KOPT-K1 (cell line): ENCODE measurements around the gene ABHD8.

Experiments used
- H3K27ac ChIP-seq: fragments of 200-600 bp; sonication (generic); 2 replicates; pipeline ENCODE4 v1.5.1; 2016; ENCODE audit warnings: antibody characterized with exemption, mild to moderate bottlenecking, low read depth, low read length; ENCODE audit not compliant: poor library complexity, severe bottlenecking
- H3K36me3 ChIP-seq: fragments of 200-600 bp; sonication (generic); 2 replicates; pipeline ENCODE4 v1.5.1; 2017; ENCODE audit warnings: antibody characterized with exemption, mild to moderate bottlenecking, low read length, moderate library complexity; ENCODE audit not compliant: insufficient read depth
- H3K9me3 ChIP-seq: fragments of 200-600 bp; sonication (generic); 2 replicates; pipeline ENCODE4 v1.5.1; 2017; ENCODE audit warnings: antibody characterized with exemption, low read length, mild to moderate bottlenecking; ENCODE audit not compliant: insufficient read depth, poor library complexity, severe bottlenecking

ABHD8 gene, protein sequence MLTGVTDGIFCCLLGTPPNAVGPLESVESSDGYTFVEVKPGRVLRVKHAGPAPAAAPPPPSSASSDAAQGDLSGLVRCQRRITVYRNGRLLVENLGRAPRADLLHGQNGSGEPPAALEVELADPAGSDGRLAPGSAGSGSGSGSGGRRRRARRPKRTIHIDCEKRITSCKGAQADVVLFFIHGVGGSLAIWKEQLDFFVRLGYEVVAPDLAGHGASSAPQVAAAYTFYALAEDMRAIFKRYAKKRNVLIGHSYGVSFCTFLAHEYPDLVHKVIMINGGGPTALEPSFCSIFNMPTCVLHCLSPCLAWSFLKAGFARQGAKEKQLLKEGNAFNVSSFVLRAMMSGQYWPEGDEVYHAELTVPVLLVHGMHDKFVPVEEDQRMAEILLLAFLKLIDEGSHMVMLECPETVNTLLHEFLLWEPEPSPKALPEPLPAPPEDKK

DNA sequence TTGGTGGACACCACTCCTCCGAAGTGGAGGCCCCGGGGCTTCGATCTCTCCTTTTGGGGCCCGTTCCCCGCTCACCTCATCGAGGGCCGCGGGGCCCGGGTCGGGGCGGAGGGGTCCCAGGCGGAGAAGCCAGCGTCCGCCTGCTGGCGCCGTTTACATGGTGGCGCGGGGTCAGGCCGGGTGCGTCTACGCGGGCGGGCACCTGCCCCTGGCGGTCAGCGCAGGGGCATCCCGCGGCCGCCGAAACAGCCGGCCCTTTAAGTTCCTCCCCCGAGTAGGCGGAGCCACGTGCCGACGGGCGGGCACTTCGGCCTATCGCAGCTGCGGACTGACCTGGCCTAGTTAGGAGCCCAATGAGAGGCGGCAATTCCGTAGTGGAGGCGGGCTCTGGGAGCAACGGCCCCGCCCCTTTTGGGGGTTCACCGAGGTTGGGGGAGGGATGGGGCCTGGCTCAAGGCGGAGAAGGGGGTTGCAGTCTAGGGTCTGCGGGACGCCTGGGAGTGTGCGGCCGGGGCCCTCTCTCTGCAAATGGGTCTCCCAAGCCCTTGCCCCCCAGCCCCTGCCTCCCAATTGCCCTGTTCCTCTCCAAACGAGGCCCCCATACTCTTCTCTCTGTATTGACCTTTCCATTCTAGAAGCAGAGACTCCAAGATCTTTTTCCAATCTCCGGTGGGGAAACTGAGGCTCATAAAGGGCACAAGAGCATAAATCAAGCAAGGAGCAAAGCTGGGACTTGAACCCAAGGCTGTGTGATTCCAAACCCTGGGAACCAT is at the start of gene ABHD8:
Gene ABHD8, minus strand, starts transcription at position 259 of the 773 bp plus-strand sequence. CDS start 1,809 bp downstream, outside the sequence.
- Histone ChIP-seq H3K27ac (peak within 1 kb of the TSS; percentile 49), H3K36me3 (peaks cover 10% of the 10 kb centered on the region), H3K9me3 (peaks cover 4% of the 10 kb centered on the region)

DNA sequence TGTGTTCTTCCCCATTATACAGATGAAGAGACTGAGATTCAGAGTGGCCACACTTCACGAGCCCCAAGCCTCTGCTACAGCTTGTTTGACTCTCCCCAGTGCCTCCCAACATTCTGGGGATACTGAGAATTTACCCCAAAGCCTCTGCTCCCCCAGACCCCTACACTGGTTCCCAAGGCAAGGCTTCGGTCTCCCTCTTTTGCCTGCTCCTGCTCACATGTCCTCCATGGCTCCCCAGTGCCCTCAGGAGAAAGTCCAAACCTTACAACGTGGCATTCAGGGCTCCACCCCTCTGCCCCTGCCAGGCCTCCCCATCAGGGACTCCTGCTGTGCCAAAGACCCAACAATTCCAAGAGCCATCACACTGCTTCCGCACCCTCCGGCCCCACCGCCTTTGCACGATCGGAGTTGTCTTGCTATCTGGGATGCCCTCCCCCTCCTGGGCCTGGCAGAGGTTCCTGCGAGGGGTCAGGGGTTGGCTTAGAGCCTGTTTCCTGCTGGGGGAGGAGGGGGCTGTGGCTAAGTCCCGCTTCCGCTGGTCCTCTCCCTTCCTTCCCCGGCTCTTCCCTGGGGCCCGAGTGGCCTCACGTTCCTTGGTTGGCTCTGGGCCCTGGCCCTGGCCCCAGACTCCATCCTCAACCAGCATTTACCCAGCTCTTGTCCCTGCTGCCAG is 49.5 kb upstream of the ABHD8 start:
- Histone ChIP-seq H3K9me3 (no peaks in the 10 kb centered on the region), H3K36me3 (no peaks in the 10 kb centered on the region), H3K27ac (no peak overlapping the region)

DNA sequence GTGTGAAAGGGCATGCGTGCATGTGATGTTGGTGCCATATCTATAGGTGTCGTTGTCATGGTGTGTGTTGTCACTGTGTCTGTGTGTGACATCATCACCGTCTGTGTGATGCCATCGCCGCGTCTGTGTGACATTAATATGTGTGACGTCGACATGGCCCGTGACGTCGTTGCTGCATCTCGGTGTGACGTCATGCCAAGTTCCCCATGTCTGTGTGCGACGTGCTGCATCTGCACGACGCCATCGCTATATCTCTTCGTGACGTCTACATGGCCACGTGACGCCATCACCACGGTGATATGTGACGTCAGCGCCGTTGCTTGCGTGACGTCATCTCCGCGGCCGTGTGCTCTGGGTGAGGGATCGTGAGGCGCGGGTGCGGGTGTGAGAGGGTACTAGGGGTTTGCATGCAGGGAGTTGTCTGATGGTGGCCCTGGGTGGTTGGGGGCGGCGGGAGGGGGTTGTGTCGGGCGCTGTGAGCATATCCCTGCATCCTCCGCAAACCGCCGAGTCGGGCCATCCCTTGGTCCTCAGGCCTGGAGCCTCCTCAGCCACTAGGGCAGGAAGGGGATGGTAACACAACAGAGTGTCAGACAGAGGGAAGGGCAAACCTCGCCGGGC is 48.7 kb upstream of the ABHD8 start:
- no peak overlapping the region for H3K27ac ChIP-seq

DNA sequence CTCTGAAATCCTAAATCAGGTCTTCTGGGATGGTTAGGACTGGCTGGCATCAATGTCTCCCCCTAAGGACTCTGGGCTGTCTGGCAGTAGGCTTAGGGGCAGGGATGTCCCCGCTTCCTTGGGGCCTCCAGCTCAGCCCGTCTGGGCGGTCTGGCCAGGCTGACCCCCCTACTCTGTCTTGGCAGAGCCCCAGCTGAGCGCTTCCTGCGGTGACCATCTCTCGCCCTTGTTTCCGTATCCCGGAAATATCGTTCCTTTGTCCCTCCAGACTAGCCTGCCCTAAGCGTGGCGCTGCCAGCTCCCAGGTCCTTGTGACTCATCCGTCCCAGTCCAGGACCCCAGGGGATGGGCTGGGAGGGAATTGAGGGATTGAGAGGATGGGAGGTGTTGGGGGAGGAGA is 45.5 kb upstream of the ABHD8 start:
- 0 out of 2 replicates have a peak, but pooled peaks cover 5% of the 10 kb centered on the region for H3K36me3 ChIP-seq
- no peak overlapping the region for H3K27ac ChIP-seq
- H3K9me3 ChIP-seq, result no peaks in the 10 kb centered on the region

More for the DNA sequence above, 48.7 kb upstream of the ABHD8 start:
- Histone ChIP-seq H3K9me3 (no peaks in the 10 kb centered on the region), H3K36me3 (no peaks in the 10 kb centered on the region)

DNA sequence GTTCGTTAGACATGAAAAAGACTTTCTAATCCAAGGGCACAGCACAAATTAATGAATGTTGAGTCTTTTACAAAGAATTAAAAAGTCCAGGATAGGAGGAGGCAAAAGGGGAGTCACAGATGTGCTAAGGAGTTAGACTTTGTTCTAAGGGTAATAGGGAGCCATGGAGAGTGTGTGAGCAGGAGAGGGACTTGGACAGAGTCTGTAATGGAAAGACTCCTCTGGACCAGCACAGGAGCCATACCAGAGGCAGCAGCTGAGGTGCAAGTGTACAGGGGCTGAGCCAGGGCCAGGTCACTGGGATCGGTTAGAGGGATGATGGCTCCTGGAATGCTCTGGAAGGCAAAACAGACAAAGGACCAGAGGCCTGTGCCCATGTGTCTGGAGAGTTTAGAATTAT is 44.7 kb upstream of the ABHD8 start:
- Histone ChIP-seq H3K9me3 (no peaks in the 10 kb centered on the region), H3K27ac (no peak overlapping the region), H3K36me3 (peaks cover 10% of the 10 kb centered on the region)

DNA sequence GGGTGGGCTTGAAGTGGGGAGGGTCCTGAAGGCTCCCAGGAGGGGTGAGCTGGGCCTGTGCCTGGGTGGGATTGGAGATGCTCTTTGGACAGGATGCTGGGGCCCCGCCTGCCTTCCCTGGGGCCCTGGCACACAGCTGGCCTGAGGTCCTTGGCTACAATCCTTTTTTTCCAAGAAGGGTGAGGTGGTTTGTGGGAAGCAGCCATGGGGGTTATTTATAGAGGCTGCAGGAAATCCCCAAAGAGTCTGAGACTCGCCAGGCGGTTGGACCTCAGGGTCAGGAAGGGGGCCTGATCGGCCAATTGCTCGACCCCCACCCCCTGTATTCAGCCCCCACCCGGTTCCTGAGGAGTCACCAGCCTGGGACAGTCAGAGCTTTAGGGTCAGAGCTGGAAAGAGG is 44.1 kb upstream of the ABHD8 start:
- Histone ChIP-seq H3K9me3 (no peaks in the 10 kb centered on the region), H3K27ac (no peak overlapping the region), H3K36me3 (peaks cover 15% of the 10 kb centered on the region)

DNA sequence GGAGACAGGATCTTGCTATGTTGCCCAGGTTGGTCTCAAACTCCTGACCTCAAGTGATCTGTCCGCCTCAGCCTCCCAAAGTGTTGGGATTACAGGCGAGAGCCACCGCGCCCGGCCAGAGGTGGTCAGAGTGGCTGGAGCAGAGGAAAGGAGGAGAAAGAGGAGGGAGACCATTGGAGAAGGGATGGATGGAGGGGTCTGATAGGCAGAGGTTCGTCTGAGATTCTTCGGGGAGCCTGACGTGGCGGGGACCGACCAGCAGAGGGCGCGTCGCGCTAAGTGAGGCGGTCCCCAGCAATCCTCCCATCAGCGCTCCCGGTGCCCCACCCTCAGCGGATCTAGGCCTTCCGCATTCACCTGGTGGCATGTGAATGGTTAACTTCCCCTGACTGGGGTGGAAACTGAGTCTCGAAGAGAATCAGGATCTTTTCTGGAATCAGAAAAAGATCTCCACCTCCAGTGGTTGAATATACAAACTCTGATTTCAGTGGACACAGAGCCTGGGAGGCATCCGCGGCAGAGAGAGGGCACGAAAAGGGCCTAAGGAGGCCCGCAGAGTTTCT is 43.0 kb upstream of the ABHD8 start:
- H3K9me3 ChIP-seq, result no peaks in the 10 kb centered on the region
- no peak overlapping the region for H3K27ac ChIP-seq

DNA sequence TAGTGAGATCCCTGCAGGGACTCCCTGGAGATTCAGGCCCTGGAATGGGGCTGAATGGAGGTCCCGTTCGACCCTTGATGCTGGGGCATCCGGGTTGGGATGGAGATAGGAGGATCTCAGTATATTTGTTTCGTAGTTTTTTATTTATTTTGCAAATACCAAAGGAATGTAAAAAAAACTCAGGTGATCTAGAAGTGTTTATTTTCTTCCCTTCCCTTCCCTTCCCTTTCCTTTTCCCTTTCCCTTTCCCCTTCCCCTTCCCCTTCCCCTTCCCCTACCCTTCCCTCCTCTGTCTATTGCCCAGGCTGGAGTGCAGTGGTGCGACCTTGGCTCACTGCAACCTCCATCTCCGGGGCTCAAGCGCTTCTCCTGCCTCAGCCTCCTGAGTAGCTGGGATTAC is 38.6 kb upstream of the ABHD8 start:
- H3K36me3 ChIP-seq, result peaks cover 35% of the 10 kb centered on the region
- no peak overlapping the region for H3K27ac ChIP-seq
- no peaks in the 10 kb centered on the region for H3K9me3 ChIP-seq

More for the DNA sequence above, 43.0 kb upstream of the ABHD8 start:
- H3K36me3 ChIP-seq, result peaks cover 27% of the 10 kb centered on the region

DNA sequence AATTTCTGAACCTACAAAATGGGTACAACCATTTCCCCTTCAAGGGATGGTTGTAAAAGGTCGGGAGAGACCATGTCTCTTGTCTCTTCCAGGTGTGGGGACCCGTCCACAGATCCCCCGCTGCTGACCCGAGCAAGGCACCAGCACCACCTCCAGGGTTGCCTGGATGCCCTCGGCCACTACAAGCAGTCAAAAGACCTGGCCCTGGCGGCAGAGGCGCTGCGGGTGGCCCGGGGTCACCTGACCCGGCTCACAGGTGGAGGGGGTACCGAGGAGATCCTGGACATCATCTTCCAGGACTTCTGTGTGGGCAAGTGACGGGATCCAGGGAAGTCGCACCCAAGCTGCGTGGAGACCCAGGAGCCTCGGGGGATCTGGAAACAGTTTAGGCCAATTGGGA is 38.2 kb upstream of the ABHD8 start:
- H3K9me3 ChIP-seq, result no peaks in the 10 kb centered on the region
- peaks cover 35% of the 10 kb centered on the region for H3K36me3 ChIP-seq
- H3K27ac ChIP-seq, result no peak overlapping the region

DNA sequence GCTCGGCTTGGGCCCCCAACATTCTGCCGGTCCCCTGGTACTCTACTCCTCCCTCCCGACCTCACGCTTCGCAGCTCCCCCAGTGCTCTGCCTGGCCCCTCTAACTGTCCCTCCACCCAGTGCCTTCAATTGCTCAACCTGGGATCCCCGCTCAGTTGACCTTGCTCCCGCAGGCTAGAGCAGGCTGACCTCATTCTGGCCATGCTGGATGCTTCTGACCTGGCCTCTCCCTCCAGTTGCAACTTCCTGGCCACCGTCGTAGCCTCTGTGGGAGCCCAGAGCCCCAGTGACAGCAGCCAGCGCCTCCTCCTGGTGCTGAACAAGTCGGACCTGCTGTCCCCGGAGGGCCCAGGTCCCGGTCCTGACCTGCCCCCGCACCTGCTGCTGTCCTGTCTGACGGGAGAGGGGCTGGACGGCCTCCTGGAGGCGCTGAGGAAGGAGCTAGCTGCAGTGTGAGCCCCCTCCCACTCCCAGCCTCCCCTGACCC is 37.7 kb upstream of the ABHD8 start:
- no peak overlapping the region for H3K27ac ChIP-seq
- H3K9me3 ChIP-seq, result no peaks in the 10 kb centered on the region

DNA sequence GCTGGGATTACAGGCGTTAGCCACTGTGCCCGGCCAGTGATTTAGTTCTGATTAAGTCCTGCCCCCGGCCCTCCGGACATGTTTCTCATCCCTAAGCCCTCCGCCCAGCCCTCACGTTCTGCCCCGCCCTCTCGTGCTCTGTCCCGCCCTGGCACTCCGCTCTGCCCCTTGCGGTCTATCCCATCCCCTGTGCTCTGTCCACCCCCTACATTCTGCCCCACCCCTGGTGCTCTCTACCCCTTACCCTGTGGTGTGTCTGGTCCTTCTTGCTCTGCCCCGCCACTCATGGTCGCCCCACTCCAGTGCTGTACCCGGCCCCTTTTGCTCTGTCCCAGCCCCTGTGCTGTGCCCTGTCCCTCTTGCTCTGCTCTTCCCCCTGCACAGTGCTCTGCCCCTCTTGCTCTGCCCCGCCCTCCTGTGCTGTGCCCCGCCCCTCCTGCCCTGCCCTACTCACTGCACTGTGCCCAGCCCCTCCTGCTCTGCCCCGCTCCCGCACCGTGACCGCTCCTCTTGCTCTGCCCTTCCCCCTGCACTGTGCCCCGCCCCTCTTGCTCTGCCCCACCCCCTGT is 37.2 kb upstream of the ABHD8 start:
- H3K27ac ChIP-seq, result no peak overlapping the region
- no peaks in the 10 kb centered on the region for H3K9me3 ChIP-seq
- H3K36me3 ChIP-seq, result peaks cover 35% of the 10 kb centered on the region

More for the DNA sequence above, 37.7 kb upstream of the ABHD8 start:
- peaks cover 35% of the 10 kb centered on the region for H3K36me3 ChIP-seq

DNA sequence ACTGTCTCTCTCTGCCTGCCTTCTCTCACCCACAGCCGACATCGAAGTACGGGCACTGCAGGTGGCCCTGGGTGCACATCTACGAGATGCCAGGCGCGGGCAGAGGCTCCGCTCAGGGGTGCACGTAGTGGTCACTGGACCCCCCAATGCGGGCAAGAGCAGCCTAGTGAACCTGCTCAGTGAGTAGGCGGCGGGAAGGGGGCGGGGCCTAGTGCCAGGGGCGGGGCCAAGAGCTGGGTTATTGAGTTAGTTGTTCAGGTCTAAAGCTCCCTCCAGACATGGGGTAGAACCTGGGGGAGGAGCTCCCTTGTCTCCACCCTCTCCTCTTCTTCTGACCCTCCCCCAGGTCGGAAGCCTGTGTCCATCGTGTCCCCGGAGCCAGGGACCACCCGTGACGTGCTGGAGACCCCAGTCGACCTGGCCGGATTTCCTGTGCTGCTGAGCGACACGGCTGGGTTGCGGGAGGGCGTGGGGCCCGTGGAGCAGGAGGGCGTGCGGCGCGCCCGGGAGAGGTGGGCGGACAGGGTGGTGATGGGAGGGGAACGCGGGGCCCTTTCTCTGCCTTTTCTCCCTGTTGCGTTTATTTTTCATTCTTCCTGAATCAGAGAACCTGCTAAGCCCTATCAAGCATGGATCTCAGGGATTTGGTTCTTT is 36.0 kb upstream of the ABHD8 start:
- H3K9me3 ChIP-seq, result no peaks in the 10 kb centered on the region
- no peak overlapping the region for H3K27ac ChIP-seq
- peaks cover 35% of the 10 kb centered on the region for H3K36me3 ChIP-seq

DNA sequence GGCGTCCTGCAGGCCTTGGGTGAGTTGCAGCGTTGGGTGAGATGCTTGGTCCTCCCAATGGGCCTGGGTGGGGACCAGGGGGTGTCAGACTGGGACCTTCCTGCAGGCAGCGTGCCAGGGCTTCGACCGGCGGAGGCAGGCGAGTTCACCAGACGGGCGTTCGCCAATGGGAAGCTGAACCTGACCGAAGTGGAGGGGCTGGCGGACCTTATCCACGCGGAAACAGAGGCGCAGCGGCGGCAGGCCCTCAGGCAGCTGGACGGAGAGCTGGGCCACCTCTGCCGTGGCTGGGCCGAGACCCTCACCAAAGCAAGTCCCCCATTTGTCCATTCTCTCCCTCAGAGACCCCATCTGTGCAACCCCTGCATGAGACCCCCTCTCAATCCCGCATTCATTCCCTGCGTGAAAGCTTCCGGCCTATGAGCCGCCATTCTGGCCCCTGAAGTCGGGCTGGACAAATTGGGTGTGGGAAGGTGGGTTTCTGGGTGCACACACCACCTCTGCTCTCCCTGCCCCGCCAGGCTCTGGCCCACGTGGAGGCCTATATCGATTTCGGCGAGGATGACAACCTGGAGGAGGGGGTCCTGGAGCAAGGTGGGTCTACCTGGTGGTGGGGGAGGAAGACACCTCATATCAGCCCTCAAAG is 35.3 kb upstream of the ABHD8 start:
- Histone ChIP-seq H3K27ac (peak overlapping the region; percentile 72), H3K36me3 (peaks cover 29% of the 10 kb centered on the region), H3K9me3 (no peaks in the 10 kb centered on the region)
